GM12874 (cell line): ENCODE results near the gene ABLIM1.

Experiments used
- TF ChIP-seq, protein P1 (sequence below): IDR thresholded peaks from 2 replicates; pipeline ENCODE4 v1.5.1; 2011; ENCODE audit warnings: low read depth, mild to moderate bottlenecking, control low read depth, low read length, moderate library complexity; ENCODE audit not compliant: insufficient read depth

Gene ABLIM1

DNA sequence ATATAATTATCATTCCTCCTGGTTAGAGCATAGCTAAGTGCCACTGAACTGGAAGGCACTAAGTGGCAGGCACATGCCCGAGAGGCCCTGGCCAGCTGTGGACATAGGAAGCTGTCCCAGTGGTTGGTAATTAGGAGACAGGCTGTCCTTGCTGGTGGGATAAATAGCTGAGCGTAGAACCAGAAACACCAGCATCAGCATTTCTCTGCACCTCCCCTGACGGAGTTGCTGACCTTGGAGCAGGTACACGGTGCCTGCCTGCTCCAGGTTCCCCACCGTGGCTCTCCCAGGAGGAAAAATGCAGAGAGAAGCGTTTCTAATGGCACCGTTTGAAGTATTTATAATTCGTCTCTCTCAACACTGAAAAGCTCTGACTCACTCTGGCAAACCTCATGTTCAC, 5.6 kb upstream of the ABLIM1 start:
- TF ChIP-seq, protein P1, sequence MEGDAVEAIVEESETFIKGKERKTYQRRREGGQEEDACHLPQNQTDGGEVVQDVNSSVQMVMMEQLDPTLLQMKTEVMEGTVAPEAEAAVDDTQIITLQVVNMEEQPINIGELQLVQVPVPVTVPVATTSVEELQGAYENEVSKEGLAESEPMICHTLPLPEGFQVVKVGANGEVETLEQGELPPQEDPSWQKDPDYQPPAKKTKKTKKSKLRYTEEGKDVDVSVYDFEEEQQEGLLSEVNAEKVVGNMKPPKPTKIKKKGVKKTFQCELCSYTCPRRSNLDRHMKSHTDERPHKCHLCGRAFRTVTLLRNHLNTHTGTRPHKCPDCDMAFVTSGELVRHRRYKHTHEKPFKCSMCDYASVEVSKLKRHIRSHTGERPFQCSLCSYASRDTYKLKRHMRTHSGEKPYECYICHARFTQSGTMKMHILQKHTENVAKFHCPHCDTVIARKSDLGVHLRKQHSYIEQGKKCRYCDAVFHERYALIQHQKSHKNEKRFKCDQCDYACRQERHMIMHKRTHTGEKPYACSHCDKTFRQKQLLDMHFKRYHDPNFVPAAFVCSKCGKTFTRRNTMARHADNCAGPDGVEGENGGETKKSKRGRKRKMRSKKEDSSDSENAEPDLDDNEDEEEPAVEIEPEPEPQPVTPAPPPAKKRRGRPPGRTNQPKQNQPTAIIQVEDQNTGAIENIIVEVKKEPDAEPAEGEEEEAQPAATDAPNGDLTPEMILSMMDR: no peak

DNA sequence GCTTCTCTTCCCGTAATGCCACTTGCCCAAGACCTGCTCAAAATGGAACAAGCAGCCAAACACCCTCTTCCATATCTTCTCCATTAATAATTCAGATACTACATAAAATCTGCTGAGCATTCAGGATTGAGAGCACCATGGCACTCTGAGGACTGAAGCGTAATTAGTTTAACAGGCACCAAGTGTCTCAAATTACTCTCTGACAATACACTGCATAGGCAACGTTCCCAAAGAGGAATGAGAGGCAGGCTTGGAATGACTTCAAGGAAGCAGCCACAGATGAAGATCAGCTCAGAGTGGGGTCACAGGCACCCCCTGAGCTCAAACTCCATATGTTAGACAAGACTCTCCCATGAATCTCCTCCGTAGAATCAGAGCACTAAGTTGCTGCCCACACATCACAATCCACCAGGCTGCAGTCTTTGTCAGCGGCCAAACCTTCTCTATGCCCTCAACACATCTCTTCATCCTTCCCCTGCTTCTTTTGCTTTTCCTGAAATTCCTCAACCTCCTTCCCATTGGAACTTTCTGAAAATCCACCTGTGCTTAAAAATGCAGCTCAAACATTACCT, 4.7 kb upstream of the ABLIM1 start:
- TF ChIP-seq, protein P1: no peak

DNA sequence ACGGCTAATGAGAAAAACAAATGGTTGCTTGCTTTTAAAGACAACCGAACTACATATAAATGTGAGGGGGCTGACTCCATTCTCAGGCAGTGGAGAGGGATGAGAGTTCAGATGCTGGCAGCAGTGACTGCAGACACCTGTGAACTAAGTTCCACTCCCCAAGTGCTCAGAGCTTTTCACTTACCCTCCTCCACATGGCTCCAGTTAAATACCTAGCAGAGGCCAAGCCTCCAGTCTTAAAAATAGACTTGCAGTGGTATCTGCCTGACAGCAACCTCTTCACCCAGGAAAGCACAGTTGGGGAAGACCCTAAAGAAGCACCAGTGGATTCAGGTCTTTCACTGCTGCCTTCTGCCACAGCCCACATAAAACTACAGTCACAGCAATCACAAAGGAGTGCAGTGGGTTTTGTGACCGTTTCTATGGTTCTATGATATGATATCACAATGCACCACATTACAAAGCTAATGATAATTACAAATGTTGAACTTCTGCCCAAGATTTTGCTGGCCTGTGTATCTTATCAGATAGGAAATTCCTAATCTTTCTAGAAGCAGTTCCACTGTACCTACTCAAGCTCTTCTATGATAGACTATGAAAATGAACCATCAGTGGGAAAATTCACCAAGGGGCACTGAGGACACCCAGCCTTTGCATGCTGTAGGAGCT, 3.3 kb upstream of the ABLIM1 start:
- TF ChIP-seq, protein P1: no peak

DNA sequence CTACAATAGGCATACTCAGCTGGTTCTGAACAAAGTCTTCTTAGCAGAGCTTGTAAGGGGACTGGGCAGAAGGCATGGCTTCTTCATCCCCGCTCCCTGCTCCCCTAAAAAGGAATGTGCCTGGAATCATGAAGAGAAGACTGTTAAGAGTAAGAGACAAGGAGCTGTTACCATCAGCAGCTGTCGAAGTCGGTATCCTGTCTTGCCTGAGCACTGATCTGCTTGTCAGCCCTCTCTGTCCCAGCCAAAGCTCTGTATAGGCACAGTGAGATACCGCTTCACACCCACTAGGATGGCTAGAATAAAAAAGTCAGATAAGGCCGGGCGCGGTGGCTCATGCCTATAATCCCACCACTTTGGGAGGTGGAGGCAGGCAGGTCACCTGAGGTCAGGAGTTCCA, 2.4 kb downstream of the ABLIM1 start:
- TF ChIP-seq, protein P1: no peak

DNA sequence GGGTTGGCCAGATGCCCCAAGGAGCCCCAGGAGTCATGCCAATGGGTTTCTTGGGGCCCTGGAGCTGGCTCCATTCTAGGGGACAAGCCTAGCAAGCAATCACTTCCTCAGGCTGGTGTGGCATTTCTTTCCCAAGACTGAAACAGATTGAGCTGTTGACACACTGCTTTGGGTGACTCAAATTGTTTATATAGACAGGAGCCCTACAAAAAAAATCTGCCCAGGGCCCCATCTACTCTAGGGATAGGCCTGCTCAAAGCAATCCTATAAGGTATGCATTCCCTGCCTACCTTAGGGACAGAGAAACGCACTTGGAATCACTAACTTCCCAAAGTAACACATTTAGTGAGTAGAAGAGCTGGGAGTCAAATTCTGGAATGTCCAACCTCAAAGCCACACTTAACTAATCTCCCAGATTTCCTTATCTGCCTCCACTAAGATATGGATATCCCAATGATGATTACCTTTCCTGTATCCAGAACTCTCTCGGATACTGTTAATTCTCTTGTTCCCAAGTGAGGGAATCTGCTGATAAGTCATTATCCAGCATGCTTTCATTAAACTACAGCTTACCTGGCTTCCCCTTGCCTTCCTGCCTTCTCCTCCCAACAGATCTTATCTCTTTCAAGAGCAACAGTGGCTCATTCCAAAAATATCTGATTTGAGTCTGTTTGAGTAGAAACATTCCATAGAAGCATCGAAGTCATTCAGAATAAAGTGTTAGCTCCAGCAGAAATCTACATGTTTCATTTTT, 3.1 kb downstream of the ABLIM1 start:
- TF ChIP-seq, protein P1: no peak

DNA sequence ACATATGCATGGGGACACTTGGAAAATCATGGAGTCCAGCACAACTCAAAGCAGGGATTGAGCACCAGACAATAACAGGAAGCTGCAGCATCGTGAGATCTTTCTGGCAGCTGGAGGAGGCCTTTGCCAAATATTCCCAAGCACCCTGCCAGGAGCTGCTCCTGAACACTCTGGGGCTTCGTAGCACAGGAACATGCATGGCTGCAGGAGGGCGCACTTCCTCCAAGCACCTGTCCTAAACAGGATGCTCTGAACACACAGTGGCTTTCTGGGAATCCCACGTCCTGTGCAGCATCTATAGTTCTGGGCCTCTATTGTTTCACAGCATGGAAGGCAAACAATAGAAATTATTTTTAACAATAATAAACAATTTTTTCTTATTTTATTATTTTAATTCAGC, 4.1 kb downstream of the ABLIM1 start:
- TF ChIP-seq, protein P1: no peak
